Stimulated activated CD4-positive, alpha-beta T cell treated with anti-CD3 and anti-CD28 coated beads, Interleukin-1b, Interleukin-23, amount 100 ng/mL, for 1 hour (primary cell): ENCODE measurements around the gene ZMYM5.
"Not testable (repeated sequence)": the region's sequence is repeated elsewhere in the genome, so short reads cannot be mapped to it uniquely, and the experiment has no call there.

ENCODE experiments used
- DNase-seq, 2 donors: peaks; one replicate each; pipeline ENCODE4 v3.0.0-alpha.2; 2020; ENCODE audit warnings: low read depth in 2 of 2

Gene ZMYM5

DNA sequence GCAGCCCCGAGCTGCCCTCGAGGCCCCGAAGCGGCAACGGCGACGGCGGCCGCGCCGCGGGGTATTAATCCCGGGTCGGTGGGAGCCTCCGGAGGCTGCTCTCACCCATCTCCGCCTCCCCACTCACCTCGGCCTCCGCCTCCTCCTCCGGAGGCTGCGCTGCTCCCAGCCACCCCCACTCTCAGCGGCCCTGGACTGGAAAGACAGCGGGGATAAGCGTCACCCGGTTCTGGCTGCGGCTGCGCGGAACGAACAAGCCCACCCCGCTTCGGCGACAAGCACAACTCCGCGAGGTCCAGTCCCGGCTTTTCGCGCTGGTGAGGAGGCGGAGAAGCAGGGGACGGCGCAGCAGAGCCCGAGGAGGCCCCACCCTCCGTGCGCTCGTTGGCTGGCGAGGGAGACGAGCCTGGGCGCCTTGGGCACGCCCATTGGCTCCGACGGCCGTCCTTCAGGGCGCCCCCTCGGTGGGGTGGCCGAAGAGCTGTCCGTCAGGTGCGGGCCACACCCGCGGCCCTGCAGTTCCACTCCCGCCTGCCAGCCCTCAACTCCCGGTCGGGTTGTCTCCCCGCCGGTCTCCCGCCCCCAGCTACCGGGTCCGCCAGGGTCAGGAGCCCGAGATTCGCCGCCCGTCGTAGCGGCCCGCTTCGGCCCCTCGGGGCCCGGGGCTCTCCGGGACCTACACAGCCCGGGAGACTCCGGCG, at the start of gene ZMYM5:
Gene ZMYM5 (minus strand): TSS at position 327 of the 701 bp plus-strand sequence. CDS start 11,469 bp downstream, outside the sequence.
- peak; percentile 84 to 86 for DNase-seq

DNA sequence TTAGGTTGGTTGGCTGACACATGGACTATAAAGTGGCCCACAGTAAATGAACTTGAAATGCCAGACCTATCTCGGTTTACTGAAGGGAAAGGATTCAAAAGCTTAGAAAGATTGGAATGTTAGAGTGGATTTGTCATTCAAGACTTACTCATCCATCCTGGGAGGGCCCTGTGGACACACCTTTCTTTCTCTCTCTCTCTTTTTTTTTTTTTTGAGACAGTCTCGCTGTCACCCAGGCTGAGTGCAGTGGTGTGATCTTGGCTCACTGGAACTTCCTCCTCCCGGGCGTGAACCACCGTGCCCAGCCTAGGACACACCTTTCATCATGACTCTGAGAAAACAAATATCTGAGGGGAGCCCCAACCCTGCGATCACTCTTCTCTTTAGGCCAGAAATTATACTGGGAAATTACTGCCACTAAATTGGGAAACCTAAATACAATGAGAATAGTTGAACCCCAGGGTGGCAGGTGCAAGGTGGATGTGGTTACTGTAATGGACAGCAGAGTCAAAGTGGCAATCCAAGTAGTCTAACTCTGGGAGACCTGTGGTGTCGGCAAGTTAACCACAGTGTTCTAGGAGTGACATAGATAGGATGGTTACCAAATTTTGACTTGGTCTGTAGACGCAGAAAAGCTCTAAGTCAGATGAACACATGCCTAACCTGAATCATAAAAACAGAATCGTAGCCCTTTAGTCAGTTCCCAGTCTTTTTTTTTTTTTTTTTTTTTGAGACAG, 47.1 kb upstream of the ZMYM5 start:
- DNase-seq = no peak

DNA sequence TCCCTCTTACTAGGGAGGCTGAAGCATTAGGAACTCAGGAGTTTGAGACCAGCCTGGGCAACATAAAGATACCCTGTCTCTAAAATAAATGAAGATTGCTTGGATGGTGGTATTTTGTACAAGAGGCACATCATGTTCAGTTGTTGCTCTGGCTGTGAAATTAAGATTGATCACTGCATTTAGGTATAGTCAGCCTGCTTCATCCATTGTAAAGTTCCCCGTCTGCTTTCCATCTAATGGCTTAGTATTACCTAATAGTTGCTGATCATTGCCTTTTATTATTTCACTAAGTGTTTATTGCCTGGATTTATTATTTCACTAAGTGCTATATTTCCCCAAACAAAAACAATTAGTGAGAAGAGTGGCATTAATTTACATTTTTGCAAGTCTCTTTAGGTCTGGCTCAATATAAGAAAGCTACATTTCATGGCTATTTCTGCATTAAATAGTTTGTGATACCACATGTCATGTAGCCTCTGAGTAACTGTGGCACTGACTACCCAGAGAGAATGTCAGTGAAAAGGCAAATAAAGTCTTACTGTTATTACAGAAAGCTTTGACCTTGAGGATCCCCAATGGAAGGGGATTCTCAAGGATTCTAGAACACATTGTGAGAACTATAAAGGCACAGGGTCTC, 45.0 kb upstream of the ZMYM5 start:
- no peak for DNase-seq

DNA sequence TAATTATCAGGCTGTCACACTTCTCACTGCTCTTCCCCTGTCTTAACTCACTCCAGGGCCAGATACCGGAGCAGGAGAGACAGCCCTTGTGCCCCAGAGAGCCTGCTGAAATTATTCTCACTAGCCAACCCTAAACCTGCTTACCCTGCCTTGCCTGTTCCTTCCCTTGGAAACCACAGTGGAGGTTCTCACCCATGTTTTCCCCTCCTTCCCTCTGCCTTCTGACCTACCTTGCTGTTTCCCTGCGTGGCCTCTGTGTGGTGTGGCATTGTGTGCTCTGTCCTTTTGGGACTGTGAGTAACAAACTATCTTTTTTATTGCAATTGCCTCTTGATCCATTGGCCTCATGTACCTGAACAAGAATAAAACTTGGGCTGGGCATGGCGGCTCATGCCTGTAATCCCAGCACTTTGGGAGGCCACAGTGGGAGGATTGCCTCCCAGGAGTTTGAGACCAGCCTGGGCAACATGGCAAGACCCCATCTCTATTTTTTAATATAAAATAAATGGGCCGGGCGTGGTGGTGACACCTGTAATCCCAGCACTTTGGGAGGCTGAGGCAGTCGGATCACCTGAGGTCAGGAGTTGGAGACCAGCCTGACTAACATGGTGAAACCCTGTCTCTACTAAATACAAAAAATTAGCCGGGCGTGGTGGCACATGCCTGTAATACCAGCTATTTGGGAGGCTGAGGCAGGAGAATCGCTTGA, 42.2 kb upstream of the ZMYM5 start:
- not testable (repeated sequence) for DNase-seq

DNA sequence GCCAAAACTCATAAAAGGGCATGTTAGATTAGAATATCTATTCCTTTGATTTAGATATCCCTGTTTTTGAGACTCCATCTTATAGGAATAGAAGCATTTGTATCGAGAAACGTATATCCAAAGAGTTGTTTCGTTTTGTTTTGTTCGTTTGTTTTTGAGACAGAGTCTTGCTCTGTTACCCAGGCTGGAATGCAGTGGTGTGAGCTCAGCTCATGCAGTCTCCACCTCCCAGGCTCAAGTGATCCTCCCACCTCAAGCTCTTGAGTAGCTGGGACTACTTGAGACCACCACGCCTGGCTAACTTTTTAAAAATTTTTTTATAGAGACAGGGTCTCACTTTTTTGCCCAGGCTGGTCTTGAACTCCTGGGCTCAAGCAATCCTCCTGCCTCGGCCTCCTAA, 26.6 kb upstream of the ZMYM5 start:
- no peak for DNase-seq

DNA sequence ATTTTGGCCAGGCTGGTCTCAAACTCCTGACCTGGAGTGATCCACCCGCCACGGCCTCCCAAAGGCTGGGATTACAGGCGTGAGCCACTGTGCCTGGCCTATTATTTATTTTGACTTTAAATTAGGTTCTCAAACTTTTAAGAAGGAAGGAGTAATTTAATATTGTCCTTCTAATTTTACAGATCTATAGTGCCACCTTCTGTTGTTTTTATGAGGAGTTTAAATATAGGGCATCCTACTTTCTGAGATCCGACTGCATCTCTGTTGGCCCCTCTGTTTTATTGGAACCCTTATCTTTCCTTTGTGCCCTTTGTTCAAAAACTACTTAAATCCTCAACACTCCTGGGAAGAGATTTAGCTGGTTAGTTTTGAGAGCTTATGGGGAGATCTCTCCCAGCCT, 25.4 kb upstream of the ZMYM5 start:
- DNase-seq = no peak

DNA sequence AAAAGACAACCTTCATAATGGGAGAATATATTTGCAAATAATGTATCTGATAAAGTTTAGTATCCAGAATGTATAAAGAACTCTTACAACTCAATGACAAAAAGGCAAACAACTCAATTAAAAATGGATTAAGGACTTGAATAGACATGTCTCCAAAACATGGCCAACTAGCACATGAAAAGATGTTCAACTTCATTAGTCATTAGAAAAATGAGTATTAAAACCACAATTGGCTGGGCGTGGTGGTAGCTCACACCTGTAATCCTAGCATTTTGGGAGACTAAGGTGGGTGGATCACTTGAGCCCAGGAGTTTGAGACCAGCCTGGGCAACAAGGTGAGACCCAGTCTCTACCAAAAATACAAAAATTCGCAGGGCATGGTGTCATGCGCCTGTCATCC, 18.8 kb upstream of the ZMYM5 start:
- no peak for DNase-seq

DNA sequence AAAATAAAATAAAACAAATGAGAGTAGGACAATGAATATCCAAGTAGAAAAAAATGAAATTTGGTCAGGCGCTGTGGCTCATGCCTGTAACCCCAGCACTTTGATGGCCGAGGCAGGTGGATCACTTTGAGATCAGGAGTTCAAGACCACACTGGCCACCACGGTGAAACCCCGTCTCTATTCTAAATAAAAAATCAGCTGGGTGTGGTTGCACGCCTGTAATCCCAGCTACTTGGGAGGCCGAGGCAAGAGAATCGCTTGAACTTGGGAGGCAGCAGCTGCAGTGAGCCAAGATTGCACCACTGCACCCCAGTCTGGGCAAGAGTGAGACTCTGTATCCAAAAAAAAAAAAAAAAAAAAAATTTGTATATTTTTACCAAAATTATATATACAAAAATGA, 18.2 kb upstream of the ZMYM5 start:
- no peak for DNase-seq

DNA sequence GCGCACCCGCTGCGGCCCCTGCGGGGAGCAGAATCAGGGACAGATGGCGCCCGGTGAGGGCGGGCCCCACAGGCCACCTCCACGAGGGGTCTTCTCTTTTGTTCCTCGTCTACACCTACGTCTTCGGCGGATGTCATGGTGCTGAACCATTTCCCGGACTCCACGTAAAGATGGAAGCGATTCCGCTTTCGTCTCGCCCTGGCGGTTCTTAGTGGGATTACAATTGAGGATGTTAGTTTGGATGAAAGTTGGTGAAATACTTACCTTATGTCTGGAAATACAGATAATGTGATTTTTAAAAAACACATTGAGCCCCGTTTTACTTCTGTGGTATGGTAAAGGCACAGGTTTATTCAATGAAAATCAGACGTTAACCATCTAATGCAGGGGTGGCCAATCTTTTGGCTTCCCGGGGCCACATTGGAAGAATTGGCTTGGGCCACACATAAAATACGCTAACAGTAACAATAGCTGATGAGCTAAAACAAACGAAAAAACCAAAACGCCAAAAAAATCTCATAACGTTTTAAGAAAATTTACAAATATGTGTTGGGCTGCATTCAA, 1.4 kb upstream of the ZMYM5 start:
- peak; percentile 41 to 51 for DNase-seq

DNA sequence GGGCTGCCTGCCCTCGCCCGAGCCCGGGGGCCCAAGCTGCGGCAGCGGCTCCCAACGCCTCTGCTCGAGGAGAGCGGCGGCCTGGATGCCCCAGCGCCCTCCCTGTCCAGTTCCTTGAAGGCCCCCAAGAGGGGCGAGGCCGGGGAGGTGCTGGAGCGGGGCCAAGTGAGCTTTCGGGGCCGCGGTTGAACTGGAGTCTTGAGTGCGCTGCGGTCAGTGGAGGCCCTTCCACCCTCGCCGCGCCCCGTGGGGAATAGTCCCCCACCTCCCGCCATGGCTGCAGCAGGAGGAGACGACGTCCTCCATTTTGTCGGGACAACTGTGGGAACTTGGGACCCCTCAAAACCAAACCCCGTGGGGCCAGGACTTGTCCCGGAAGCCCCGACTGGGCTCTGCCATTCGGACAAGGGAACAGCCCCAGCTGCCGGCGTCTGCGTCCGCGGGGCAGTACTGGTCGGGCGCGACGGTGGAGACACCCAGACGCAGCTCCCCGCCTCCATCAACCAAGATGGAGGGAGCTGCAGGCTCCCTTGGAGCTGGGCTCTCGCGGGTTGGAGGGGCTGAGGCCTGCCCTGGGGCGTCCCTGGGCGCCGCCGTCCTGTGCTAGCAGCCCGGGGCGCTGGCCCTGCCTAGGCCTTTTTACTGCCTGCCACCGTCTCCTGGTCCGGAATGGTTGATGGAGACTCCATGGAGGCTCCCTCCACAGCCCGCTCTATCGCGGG, 736 bp upstream of the ZMYM5 start:
- DNase-seq = peak; percentile 11 to 27

DNA sequence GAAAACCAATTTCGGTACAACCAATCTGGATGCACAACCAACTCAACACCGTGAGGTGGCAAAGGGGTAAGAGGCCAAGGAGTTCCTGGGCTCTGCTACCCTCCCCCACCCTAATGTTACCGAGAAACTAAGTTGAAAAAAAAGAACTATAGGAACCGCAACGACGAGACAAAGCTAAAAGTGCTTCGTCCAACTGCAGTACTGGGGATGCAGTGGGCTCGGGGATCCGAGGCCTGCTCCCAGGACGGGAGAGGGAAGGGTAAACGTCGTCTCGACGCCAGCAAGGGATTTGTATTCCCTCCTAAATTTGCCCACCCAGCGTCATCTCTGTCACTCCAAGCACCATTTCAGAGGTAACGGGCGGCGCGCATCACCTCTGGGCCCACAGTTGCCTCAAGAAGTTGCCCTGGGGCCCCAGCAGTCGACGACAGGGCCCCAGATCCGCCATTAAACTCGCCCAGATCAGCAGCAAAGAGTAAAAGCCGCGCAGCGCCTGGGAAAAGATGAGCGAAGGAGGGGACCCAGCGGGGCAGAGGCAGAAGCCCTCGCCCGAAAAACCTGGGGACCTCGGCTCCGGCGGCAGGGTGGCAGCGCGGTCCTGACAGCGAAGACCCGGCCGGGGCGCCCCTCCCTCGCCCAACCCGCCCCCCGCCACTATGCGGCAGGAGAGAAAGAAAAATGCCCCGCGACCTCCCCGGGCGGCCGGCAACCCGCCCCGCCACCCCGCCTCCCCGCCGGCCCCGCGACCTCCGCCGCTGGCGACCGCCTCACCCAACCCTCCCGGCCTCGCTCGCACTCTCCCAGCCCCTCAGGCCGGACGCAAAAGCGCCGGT, 752 bp downstream of the ZMYM5 start:
- DNase-seq = peak; percentile 1 to 17

DNA sequence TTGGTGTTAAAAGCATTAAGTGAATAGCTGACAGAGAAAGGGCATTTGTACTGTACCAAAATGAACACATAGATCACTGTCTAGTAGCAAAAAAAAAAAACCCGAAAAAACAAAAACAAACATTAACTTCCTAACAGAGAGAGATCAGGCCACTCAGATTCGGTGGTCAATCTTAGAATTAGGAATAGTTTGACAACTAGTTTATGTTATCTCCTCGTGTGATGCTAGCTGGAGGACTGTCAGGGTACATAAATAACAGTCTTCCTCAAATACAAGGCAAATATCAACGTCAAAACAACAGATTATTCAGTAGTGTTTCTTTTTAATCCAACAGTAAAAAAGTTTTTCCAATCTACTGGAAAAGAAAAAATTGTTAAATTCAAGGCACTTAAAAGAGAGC, 1.7 kb downstream of the ZMYM5 start:
- no peak for DNase-seq

DNA sequence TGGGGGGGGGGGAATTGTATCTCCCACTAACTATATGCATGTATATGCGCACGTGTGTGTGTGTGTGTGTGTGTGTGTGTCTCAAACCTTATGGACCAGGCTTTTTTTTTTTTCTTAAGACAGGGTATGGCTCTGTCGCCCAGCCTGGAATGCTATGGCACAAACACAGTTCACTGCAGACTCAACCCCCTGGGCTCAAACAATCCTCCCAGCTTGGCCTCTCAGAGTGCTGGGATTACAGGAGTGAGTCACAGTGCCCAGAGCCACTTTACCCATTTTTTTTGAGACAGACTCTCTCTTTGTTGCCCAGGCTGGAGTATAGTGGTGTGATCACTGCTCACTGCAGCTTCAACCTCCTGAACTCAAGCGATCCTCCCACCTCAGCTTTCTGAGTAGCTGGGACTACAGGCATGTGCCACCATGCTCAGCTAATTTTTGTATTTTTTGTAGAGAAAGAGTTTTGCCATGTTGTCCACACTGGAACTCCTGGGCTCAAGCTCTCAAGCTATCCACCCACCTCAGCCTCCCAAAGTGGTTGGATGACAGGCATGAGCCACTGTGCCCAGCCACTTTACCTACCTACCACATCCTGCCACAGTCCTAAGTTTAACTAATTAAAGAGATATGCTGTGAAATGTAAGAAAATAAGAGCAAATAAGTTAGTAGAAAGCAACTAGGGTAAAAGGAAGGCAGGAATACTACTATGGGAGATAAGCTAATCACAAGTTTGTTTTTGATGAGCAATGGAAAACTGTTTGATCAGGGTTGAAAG, 2.4 kb downstream of the ZMYM5 start:
- no peak for DNase-seq

DNA sequence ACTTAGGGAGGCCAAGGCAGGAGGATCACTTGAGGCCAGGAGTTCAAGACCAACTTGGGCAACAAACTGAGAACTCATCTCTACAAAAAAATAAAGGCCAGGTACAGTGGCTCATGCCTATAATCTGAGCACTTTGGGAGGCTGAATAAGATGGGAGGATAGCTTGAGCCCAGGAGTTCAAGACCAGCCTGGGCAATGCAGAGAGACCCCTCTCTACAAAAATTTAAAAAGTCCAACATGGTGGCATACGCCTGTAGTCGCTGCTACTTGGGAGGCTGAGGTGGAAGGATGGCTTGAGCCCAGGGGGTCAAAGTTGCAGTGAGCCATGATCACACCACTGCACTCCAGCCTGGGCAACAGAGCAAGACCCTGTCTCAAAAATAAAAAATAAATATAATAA, 5.8 kb downstream of the ZMYM5 start:
- DNase-seq = not testable (repeated sequence)

DNA sequence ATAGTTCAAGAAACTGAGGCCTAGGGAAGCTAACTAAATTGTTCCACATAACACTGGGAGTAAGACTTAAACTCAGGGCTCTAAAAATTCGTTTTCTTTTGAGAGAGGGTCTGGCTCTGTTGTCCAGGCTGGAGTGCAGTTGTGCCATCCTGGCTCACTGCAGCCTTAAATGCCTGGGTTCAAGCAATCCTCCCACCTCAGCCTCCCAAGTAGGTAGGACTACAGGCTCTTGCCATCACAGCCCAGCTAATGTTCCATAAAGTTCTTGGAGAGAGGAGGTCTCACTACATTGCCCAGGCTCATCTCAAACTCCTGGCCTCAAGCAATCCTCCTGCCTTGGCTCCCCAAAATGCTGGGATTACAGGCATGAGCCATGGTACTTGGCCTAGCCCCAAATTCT, 10.7 kb downstream of the ZMYM5 start:
- DNase-seq = no peak

DNA sequence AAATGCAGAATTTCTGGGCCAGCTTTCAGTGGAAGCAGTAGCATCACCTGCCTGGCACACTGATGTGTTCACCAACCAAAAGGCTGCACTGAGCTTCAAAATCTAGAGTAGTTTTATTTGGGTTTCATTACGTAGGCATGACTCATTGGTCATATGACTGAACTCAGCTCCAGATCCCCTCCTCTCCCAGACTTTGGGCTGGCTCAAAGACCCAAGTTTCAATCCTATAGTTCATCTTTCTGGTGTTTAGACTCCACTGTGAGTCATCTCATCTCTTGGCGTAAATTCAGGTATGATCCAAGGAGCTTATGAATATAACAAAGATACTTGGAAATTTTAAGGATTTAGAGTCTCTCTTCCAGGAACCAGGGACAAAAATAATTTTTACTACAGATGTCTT, 17.7 kb downstream of the ZMYM5 start:
- no peak for DNase-seq

DNA sequence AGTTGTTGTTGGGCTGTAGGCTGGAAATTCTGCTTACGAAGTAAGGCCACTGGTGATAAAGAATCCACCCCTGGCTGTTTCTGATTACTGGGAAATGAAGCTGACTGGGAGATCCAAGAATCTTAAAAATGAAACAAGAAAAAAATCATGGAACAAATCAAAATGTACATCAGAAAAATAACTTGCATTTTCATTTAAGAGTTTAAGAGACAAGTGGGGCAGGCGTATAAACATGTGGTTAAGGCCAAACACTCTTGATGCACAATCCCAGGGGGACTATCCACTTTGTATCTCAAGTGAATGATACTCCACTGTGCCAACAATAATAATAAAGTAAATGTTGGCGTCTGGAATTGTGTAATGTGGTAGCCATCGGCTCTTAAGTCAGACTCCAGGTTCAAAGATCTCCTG, 24.6 kb downstream of the ZMYM5 start:
- DNase-seq = no peak

DNA sequence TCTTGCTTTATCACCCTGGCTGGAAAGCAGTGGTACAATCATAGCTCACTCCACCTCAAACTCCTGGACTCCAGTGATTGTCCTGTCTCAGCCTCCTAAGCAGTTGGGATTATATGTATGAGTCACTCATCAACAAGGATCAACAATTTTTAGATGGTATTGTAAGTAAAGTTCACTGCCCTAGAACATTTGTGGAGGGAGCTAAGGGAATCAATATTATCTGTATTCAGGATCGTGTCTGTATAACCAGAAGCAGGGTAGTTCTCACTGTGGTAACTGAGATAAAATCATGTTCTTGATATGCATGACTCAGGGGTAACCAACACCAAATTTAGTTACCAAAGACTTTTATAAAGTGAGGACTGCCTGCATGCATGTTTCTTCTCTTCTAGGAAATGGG, 27.0 kb downstream of the ZMYM5 start:
- no peak for DNase-seq

DNA sequence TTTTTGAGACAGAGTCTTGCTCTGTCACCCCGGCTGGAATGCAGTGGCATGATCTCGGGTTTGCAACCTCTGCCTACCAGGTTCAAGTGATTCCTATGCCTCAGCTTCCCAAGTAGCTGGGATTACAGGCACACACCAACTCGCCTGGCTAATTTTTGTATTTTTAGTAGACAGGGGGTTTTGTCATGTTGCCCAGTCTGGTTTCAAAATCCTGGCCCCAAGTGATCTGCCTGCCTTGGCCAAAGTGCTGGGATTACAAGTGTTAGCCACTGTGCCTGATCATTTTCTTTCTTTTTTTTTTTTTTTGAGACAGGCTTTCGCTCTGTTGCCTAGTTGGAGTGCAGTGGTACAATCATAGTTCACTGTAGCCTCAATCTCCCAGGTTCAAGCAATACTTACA, 28.7 kb downstream of the ZMYM5 start:
- DNase-seq = no peak

DNA sequence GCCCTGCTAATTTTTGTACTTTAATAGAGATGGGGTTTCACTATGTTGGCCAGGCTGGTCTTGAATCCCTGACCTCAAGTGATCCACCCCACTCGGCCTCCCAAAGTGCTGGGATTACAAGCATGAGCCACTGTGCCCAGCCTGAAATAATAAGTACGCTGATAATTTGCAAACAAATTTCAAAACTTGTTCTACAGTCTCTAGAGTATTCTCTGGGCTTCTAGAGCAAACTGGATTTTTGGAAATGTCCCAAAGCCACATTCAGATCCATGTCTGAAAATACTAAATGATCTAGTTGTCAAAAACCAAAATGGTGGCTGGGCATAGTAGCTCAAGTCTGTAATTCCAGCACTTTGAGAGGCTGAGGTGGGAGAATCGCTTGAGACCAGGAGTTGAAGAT, 40.8 kb downstream of the ZMYM5 start:
- DNase-seq = no peak
